SK-N-MC (cell line): Measurements from ENCODE around the gene TGFBRAP1.
"Not testable (repeated sequence)": the region's sequence is repeated elsewhere in the genome, so short reads cannot be mapped to it uniquely, and the experiment has no call there.

Experiments used
- DNase-seq: peaks from one replicate; pipeline ENCODE4 v3.0.0-alpha.2; 2011; ENCODE audit warnings: low read depth, low spot score
- H3K27ac ChIP-seq: fragments of 200-600 bp; sonication (generic); 2 replicates; pipeline ENCODE4 v1.5.1; 2016; ENCODE audit warnings: mixed run types
- H3K36me3 ChIP-seq: fragments of 200-600 bp; sonication (generic); 2 replicates; pipeline ENCODE4 v1.6.1; 2017; ENCODE audit warnings: antibody characterized with exemption, low read length, mixed read lengths; ENCODE audit not compliant: insufficient read depth
- H3K4me3 ChIP-seq: fragments of 200-600 bp; sonication (generic); 2 replicates; pipeline ENCODE4 v1.5.1; 2016
- H3K9ac ChIP-seq: fragments of 200-600 bp; sonication (generic); 2 replicates; pipeline ENCODE4 v1.8.0; 2017; ENCODE audit warnings: mixed run types, mixed read lengths; ENCODE audit not compliant: insufficient read length
- H3K9me3 ChIP-seq: fragments of 200-600 bp; sonication (generic); 2 replicates; pipeline ENCODE4 v1.6.1; 2017; ENCODE audit warnings: low read depth, mild to moderate bottlenecking, antibody characterized with exemption, low read length, moderate library complexity, mixed read lengths
- EZH2 ChIP-seq: fragments of 200-600 bp; sonication (generic); IDR thresholded peaks from one replicate; pipeline ENCODE4 v1.6.1; 2017; ENCODE audit warnings: antibody characterized with exemption
- FOXP2 ChIP-seq: optimal IDR thresholded peaks from 2 replicates; pipeline ENCODE3; 2011; ENCODE audit warnings: mild to moderate bottlenecking, moderate library complexity; ENCODE audit not compliant: insufficient read depth; ENCODE audit errors: extremely low read length, control extremely low read depth
- POLR2AphosphoS5 ChIP-seq: IDR thresholded peaks from 2 replicates; pipeline ENCODE4 v1.6.1; 2012; ENCODE audit warnings: mild to moderate bottlenecking, low read depth, low read length, borderline replicate concordance

Gene TGFBRAP1

DNA sequence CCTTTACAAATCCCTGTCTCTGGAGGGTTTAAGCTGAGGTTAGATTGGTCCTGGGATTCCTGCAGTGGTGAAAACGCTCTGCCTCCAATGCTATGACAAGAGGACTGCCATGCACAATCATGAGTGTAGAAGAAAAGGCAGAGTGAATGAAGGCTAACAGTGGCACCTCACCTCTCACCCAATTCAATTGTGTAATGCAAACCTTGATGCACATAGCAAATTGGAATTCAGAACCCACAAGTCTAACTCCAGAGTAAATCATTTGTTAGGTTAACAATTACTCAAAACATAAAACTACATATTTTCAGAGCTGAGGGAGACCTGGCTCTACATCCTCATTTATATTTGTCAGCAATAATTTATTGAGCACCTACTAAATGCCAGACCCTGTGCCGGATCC, 1.8 kb downstream of the TGFBRAP1 start:
- H3K9ac ChIP-seq = no peak overlapping the region

DNA sequence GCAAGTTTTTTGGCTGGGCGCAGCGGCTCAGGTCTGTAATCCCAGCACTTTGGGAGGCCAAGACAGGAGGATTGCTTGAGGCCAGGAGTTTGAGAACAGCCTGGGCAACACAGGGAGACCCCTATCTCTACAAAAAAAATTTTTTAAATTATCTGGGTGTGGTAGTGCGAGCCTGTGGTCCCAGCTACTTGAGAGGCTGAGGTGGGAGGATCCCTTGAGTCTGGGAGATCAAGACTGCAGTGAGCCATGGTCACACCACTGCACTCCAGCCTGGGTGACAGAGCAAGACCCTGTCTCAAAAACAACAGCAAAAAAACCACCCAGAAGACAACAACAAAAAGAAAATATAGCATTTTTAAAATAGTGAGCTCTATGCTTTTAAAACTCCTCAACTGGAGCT, 2.3 kb downstream of the TGFBRAP1 start:
- H3K9me3 ChIP-seq, DNase-seq, H3K27ac ChIP-seq, H3K4me3 ChIP-seq, H3K36me3 ChIP-seq, H3K9ac ChIP-seq: not testable (repeated sequence)

More for the DNA sequence above, 1.8 kb downstream of the TGFBRAP1 start:
- no peak for DNase-seq
- no peak overlapping the region for H3K27ac ChIP-seq
- H3K9me3 ChIP-seq = no peaks in the 10 kb centered on the region
- no peak overlapping the region for H3K4me3 ChIP-seq
- 0 out of 2 replicates have a peak, but pooled peaks cover 3% of the 10 kb centered on the region for H3K36me3 ChIP-seq
- TF ChIP-seq FOXP2 (no peak), EZH2 (no peak), POLR2AphosphoS5 (no peak)

DNA sequence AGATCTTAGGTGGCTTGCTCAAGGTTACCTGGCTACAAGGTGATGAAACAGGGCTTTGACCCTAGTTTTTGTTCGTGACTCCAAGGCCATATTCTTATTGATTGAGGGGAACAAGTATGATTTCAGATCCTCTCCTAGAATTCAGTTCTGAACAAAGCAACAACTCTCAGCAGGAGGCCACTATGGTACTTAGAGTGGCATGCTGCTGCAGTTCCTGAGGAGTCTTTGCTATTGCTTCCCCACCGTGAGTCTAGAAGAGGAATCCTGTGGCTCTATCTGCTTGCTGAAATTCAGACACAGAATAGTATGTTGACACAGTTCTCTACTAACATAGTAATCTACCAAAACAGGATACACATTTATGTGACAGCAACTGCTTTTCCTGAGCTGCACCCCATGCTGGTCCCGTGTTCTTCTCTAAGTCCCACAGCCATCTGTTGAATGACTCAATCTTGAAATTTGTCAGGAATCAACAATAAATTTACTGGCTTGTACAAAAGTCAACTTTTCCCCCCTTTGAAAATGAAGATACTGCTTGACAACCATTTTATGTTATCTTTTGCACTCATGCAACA, 4.1 kb downstream of the TGFBRAP1 start:
- Histone ChIP-seq H3K4me3 (no peak overlapping the region), H3K9me3 (no peaks in the 10 kb centered on the region), H3K36me3 (0 out of 2 replicates have a peak, but pooled peaks cover 3% of the 10 kb centered on the region), H3K27ac (no peak overlapping the region), H3K9ac (no peak overlapping the region)
- no peak for DNase-seq
- no peak for TF ChIP-seq POLR2AphosphoS5
- no peak for TF ChIP-seq FOXP2
- no peak for TF ChIP-seq EZH2

DNA sequence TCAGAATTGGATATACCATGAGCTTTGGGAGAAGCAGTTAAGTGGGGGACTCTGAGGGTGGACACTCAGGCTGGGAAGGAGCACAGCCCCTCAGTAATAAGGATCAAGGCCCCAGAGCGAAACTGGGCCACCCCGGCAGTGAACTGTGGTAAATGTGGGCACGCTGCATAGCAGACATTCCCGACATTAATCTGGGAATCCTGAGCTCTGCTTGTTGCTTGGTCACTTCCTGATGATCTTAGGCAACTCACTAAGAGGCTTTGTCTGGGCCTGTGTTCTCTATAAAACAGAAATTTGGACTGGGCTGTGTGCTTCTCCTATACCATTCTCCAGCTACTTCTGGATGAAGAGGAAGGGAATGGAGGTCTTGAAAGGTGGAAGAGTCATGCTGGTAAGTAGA, 4.8 kb downstream of the TGFBRAP1 start:
- Histone ChIP-seq H3K4me3 (no peak overlapping the region), H3K9ac (no peak overlapping the region), H3K36me3 (0 out of 2 replicates have a peak, but pooled peaks cover 3% of the 10 kb centered on the region), H3K9me3 (no peaks in the 10 kb centered on the region), H3K27ac (no peak overlapping the region)
- TF ChIP-seq EZH2 (no peak), FOXP2 (no peak)
- DNase-seq = no peak

DNA sequence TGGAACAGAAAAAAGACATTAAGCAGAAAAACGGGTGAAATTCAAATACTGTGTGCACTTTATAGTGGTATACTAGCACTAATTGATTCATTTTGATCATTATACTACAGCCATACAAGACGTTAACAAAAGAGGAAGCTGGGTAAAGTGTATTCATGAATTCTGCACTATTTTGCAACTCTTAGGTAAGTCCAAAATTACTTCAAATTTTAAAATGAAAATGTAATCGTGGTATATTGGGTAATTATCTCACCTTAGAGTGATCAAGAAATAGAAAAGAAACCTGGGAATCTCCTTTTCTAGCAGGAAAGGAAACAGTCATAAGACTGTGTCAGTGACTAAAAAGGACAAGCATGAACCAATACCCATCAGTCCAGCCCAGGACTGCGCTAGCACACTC, 5.4 kb downstream of the TGFBRAP1 start:
- Histone ChIP-seq H3K4me3 (no peak overlapping the region), H3K9ac (no peak overlapping the region), H3K36me3 (0 out of 2 replicates have a peak, but pooled peaks cover 3% of the 10 kb centered on the region), H3K9me3 (no peaks in the 10 kb centered on the region), H3K27ac (no peak overlapping the region)
- TF ChIP-seq FOXP2 (no peak), POLR2AphosphoS5 (no peak), EZH2 (no peak)
- no peak for DNase-seq

DNA sequence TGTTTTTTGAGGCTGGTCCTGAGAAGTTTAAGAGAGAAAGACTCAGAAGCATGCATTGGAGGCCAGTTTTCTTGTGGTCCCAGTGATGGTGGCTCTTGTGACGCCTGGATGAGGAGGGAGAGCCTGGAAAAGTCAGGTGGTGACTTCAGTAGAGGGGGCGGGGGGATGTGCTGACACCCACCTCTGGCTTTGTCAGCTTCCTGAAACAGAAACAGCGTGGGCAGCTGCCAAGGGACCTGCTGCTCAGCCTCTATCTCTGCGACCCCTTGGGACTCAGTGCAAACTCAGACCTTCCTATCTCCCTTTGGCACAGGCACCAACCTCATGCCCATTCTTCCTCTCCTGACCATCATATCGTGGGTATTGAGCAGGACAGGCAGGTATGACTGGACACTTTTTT, 6.4 kb downstream of the TGFBRAP1 start:
- H3K9ac ChIP-seq = no peak overlapping the region
- H3K9me3 ChIP-seq = no peaks in the 10 kb centered on the region
- 0 out of 2 replicates have a peak, but pooled peaks cover 3% of the 10 kb centered on the region for H3K36me3 ChIP-seq
- TF ChIP-seq FOXP2 = no peak
- no peak for TF ChIP-seq EZH2
- TF ChIP-seq POLR2AphosphoS5 = no peak
- no peak overlapping the region for H3K27ac ChIP-seq
- no peak for DNase-seq
- H3K4me3 ChIP-seq = no peak overlapping the region

DNA sequence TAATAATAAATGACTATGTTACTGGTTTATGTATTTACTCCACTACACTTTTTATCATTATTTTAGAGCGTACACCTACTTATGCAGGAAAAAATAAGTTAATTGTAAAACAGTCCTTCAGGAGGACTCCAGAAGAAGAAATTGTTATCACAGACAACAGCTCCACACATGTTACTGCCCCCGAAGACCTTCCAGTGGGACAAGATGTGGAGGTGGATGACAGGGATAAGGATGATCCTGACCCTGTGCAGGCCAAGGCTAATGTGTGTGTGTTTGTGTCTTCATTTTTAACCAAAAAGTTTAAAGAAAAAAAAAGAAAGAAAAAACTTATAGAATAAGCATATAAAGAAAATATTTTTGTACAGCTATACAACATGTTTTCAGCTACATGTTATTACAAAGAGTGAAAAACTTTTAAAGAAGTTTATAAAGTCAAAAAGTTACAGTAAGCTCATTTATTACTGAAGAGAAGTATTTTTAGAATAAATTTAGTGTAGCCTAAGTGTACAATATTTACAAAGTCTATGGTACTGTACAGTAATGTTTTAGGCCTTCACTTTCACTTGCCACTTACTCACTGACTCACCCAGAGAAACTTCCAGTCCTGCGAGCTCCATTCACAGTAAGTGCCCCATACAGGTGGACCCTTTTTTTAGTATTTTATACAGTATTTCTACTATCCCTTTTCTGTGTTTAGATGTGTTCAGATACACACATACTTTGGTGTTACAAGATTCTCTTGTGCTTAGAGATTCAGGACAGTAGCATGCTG, 7.5 kb downstream of the TGFBRAP1 start:
- H3K36me3 ChIP-seq = 0 out of 2 replicates have a peak, but pooled peaks cover 3% of the 10 kb centered on the region
- H3K27ac ChIP-seq = no peak overlapping the region
- TF ChIP-seq FOXP2 = no peak
- no peak overlapping the region for H3K4me3 ChIP-seq
- no peak for DNase-seq
- no peaks in the 10 kb centered on the region for H3K9me3 ChIP-seq
- no peak overlapping the region for H3K9ac ChIP-seq

DNA sequence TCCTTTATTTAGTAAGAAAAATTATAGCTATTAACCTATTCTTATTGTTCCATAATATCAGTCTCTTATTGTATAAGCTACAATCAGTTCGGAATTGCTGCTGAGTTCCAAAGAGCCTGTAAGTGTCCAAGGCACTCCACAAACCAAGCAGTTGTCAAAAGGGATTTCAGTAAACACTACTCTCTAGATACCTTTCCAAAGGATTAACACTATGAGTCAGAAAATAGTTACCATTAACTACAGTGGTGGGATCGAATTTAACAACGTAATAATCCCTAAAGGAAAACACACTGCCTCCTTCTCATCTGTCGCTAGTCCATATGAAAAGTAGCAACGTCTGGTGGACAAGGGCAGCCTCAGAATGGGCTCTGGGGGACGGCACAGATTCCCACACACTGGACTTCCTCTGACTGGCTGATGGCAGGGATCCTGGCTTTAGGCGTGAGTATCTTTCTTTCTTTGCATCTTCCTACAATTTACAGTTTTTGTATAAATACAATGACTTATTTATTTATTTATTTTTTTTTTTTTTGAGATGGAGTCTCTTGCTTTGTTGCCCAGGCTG, 8.8 kb downstream of the TGFBRAP1 start:
- Histone ChIP-seq H3K9ac (no peak overlapping the region), H3K27ac (no peak overlapping the region), H3K4me3 (no peak overlapping the region), H3K9me3 (no peaks in the 10 kb centered on the region), H3K36me3 (0 out of 2 replicates have a peak, but pooled peaks cover 3% of the 10 kb centered on the region)
- DNase-seq = no peak
- TF ChIP-seq POLR2AphosphoS5 (no peak), EZH2 (no peak), FOXP2 (no peak)

DNA sequence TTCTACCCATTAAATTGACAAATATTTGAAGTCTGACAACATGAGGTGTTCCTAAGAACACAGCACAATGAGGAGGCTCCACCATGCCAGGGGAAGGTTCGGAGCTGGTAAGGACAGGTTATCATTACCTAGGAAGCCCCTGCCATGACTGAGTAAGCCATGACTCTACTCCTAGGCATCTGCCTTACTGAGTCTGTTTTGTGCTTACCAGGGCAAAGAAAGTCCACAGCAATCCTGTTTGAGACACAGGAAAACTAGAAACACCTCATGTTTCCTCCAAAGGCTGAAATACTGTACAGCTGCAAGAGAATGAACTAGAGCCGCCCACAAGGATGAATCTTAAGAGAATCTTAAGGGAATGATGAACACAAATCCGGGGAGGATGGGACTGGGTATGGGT, 11.6 kb downstream of the TGFBRAP1 start:
- DNase-seq = no peak
- Histone ChIP-seq H3K4me3 (no peak overlapping the region), H3K9ac (no peak overlapping the region), H3K36me3 (no peaks in the 10 kb centered on the region), H3K27ac (no peak overlapping the region), H3K9me3 (no peaks in the 10 kb centered on the region)
- TF ChIP-seq POLR2AphosphoS5 (no peak), EZH2 (no peak), FOXP2 (no peak)
